Gastroesophageal sphincter (tissue), 3 donors: Measurements from ENCODE around the gene GMEB2.

Experiments used
- CTCF ChIP-seq, 4 experiments: fragments of 200-600 bp in 2 of 4; fragments of 450-650 bp in 2 of 4; sonication (generic) in 1 of 4; IDR thresholded peaks; one replicate each; pipeline ENCODE4 v1.5.1; 2017 to 2019; ENCODE audit warnings: antibody characterized with exemption in 4 of 4, mild to moderate bottlenecking in 2 of 4, moderate library complexity in 2 of 4
- POLR2A ChIP-seq, 2 donors: fragments of 450-650 bp; IDR thresholded peaks; one replicate each; pipeline ENCODE4 v1.6.1; 2017; ENCODE audit warnings: antibody characterized with exemption in 2 of 2, mild to moderate bottlenecking in 2 of 2, moderate library complexity in 1 of 2
- POLR2AphosphoS5 ChIP-seq: sonication (generic); formaldehyde crosslinking; IDR thresholded peaks from one replicate; pipeline ENCODE4 v1.6.1; 2017; ENCODE audit warnings: antibody characterized with exemption

GRCh38 chr20:63675681-63676368 is 48.9 kb upstream of the GMEB2 start:
- TF ChIP-seq CTCF (IDR thresholded peaks at IDR 0.05) (no peak), POLR2A (IDR thresholded peaks at IDR 0.05) (no peak), POLR2AphosphoS5 (no peak)
